Body of pancreas (tissue), 4 donors: ENCODE measurements around the gene L3MBTL1.

Experiments used
- POLR2A ChIP-seq, 3 donors: fragments of 450-650 bp; IDR thresholded peaks; one replicate each; pipeline ENCODE4 v1.6.1; 2016; ENCODE audit warnings: antibody characterized with exemption in 3 of 3, mild to moderate bottlenecking in 2 of 3
- TF ChIP-seq, protein P1 (sequence below), 7 experiments: fragments of 450-650 bp in 4 of 7; fragments of 200-600 bp in 3 of 7; sonication (generic) in 3 of 7; IDR thresholded peaks; one replicate each; pipeline ENCODE4 v1.5.1; 2016 to 2019; ENCODE audit warnings: antibody characterized with exemption in 7 of 7

GRCh38 chr20:43541214-43541613 is 33.7 kb downstream of the L3MBTL1 start:
- TF ChIP-seq, protein P1, sequence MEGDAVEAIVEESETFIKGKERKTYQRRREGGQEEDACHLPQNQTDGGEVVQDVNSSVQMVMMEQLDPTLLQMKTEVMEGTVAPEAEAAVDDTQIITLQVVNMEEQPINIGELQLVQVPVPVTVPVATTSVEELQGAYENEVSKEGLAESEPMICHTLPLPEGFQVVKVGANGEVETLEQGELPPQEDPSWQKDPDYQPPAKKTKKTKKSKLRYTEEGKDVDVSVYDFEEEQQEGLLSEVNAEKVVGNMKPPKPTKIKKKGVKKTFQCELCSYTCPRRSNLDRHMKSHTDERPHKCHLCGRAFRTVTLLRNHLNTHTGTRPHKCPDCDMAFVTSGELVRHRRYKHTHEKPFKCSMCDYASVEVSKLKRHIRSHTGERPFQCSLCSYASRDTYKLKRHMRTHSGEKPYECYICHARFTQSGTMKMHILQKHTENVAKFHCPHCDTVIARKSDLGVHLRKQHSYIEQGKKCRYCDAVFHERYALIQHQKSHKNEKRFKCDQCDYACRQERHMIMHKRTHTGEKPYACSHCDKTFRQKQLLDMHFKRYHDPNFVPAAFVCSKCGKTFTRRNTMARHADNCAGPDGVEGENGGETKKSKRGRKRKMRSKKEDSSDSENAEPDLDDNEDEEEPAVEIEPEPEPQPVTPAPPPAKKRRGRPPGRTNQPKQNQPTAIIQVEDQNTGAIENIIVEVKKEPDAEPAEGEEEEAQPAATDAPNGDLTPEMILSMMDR (IDR thresholded peaks at IDR 0.05): no peak
- no peak for TF ChIP-seq POLR2A (IDR thresholded peaks at IDR 0.05)
